H1 (cell line): ENCODE results near the gene VWA7. TPM values are rescaled to one million over a fixed set of nuclear protein-coding genes. Genes with fewer than 3 reads are reported as not detected.

ENCODE experiments used
- CTCF ChIA-PET: fragments of 300-600 bp; sonication (Branson Sonifier 250); formaldehyde crosslinking; loops from one replicate; lab custom pipeline; 2021; ENCODE audit not compliant: partially characterized antibody; lab: Charles Lee
- POLR2A ChIA-PET: fragments of 300-600 bp; sonication (Branson Sonifier 250); formaldehyde crosslinking; loops from one replicate; lab custom pipeline; 2021; ENCODE audit warnings: inconsistent platforms; ENCODE audit not compliant: partially characterized antibody; lab: Charles Lee
- DNase-seq, 2 experiments: peaks; one replicate each; pipeline versions ENCODE4 v3.0.0 to v3.0.0-alpha.2; 2010 to 2022; ENCODE audit warnings: low spot score in 2 of 2, low read depth in 1 of 2, mixed read lengths in 1 of 2
- FAIRE-seq: peaks from 2 replicates; lab custom pipeline; 2011; peaks lifted over from hg19 to GRCh38; lab: Jason Lieb, UNC
- H2AFZ ChIP-seq: 2 replicates; pipeline ENCODE4 v1.8.1; 2012; ENCODE audit warnings: low read length, inconsistent platforms
- H2AK5ac ChIP-seq: 2 replicates; pipeline ENCODE4 v1.6.1; 2013; ENCODE audit warnings: low read depth, low read length
- H2BK120ac ChIP-seq: replicated peaks from 2 replicates; pipeline ENCODE3; 2013; ENCODE audit warnings: low read depth, low read length, inconsistent platforms
- H2BK12ac ChIP-seq: 2 replicates; pipeline ENCODE4 v1.6.1; 2013; ENCODE audit warnings: low read depth, low read length
- H2BK15ac ChIP-seq: 2 replicates; pipeline ENCODE4 v1.6.1; 2013; ENCODE audit warnings: low read length
- H2BK20ac ChIP-seq: 2 replicates; pipeline ENCODE4 v1.6.1; 2013; ENCODE audit warnings: low read length
- H2BK5ac ChIP-seq: 2 replicates; pipeline ENCODE4 v1.6.1; 2013; ENCODE audit warnings: low read depth, low read length
- H3K14ac ChIP-seq: 2 replicates; pipeline ENCODE4 v1.6.1; 2013; ENCODE audit warnings: inconsistent platforms; ENCODE audit not compliant: insufficient read length
- H3K18ac ChIP-seq: 2 replicates; pipeline ENCODE4 v1.6.1; 2013; ENCODE audit warnings: low read length; ENCODE audit errors: extremely low read depth
- H3K23ac ChIP-seq: 2 replicates; pipeline ENCODE4 v1.6.1; 2013; ENCODE audit warnings: inconsistent platforms; ENCODE audit not compliant: insufficient read length
- H3K23me2 ChIP-seq: 2 replicates; pipeline ENCODE4 v1.6.1; 2013; ENCODE audit warnings: low read depth, low read length
- H3K27ac ChIP-seq: 2 replicates; pipeline ENCODE4 v1.6.1; 2011; ENCODE audit warnings: low read depth, low read length, inconsistent platforms
- H3K27me3 ChIP-seq, 4 experiments: replicated peaks in 1 of 4; 1 replicate in 1 of 4; 2 replicates in 3 of 4; pipeline versions ENCODE4 v1.6.1 to v1.8.1; 2011 to 2013; ENCODE audit warnings: low read length in 3 of 4, mild to moderate bottlenecking in 3 of 4, inconsistent platforms in 2 of 4, mixed read lengths in 2 of 4, moderate library complexity in 1 of 4; ENCODE audit not compliant: control insufficient read depth in 3 of 4, insufficient read depth in 3 of 4; ENCODE audit errors: extremely low read depth in 1 of 4
- H3K36me3 ChIP-seq, 4 experiments: 2 replicates each; pipeline versions ENCODE4 v1.6.1 to v1.8.1; 2011 to 2013; ENCODE audit warnings: mild to moderate bottlenecking in 4 of 4, low read length in 3 of 4, moderate library complexity in 2 of 4, control low read depth in 1 of 4, inconsistent platforms in 1 of 4; ENCODE audit not compliant: insufficient read depth in 4 of 4, control insufficient read depth in 2 of 4
- H3K4ac ChIP-seq: replicated peaks from 2 replicates; pipeline ENCODE3; 2013; ENCODE audit warnings: low read length, low read depth, mixed read lengths, inconsistent platforms; ENCODE audit not compliant: insufficient read length
- H3K4me1 ChIP-seq, 4 experiments: replicated peaks in 1 of 4; 1 replicate in 1 of 4; 2 replicates in 3 of 4; pipeline versions ENCODE4 v1.6.1 to v1.8.1; 2011 to 2013; ENCODE audit warnings: low read length in 3 of 4, inconsistent platforms in 2 of 4, mixed read lengths in 1 of 4; ENCODE audit not compliant: insufficient read depth in 4 of 4, control insufficient read depth in 3 of 4
- H3K4me2 ChIP-seq, 2 experiments: 2 replicates each; pipeline versions ENCODE4 v1.6.1 to v1.8.1; 2011 to 2013; ENCODE audit warnings: low read depth in 2 of 2, low read length in 2 of 2, control low read depth in 1 of 2, inconsistent platforms in 1 of 2, mild to moderate bottlenecking in 1 of 2; ENCODE audit not compliant: insufficient read depth in 1 of 2
- H3K4me3 ChIP-seq, 4 experiments: fragments of 200-600, 300-600 bp in 1 of 4; sonication (generic), shearing (Covaris generic), sonication (Bioruptor Twin) in 1 of 4; 2 replicates each; pipeline versions ENCODE4 v1.5.1 to v1.8.1; 2011 to 2016; ENCODE audit warnings: low read length in 4 of 4, low read depth in 3 of 4, control low read depth in 2 of 4, inconsistent platforms in 2 of 4, mild to moderate bottlenecking in 2 of 4, mixed read lengths in 1 of 4, moderate library complexity in 1 of 4; ENCODE audit not compliant: insufficient read depth in 2 of 4; ENCODE audit errors: extremely low read depth in 1 of 4
- H3K56ac ChIP-seq: replicated peaks from 2 replicates; pipeline ENCODE3; 2013; ENCODE audit warnings: low read depth, mild to moderate bottlenecking, mixed read lengths, low read length, inconsistent platforms; ENCODE audit not compliant: insufficient read length
- H3K79me1 ChIP-seq: 2 replicates; pipeline ENCODE4 v1.6.1; 2013; ENCODE audit warnings: low read depth, low read length, control low read depth
- H3K79me2 ChIP-seq, 2 experiments: 2 replicates each; pipeline versions ENCODE4 v1.6.1 to v1.8.1; 2012 to 2013; ENCODE audit warnings: low read length in 2 of 2, mild to moderate bottlenecking in 2 of 2, inconsistent platforms in 1 of 2; ENCODE audit not compliant: insufficient read depth in 2 of 2, control insufficient read depth in 1 of 2
- H3K9ac ChIP-seq, 4 experiments: replicated peaks in 1 of 4; 1 replicate in 1 of 4; 2 replicates in 3 of 4; pipeline versions ENCODE4 v1.6.1 to v1.8.1; 2011 to 2013; ENCODE audit warnings: low read depth in 3 of 4, low read length in 3 of 4, control low read depth in 2 of 4, mild to moderate bottlenecking in 2 of 4, moderate library complexity in 2 of 4, inconsistent platforms in 1 of 4; ENCODE audit errors: extremely low read depth in 1 of 4
- H3K9me3 ChIP-seq, 2 experiments: 2 replicates each; pipeline versions ENCODE4 v1.6.1 to v1.8.1; 2012 to 2013; ENCODE audit warnings: mild to moderate bottlenecking in 2 of 2, moderate library complexity in 2 of 2, control low read depth in 1 of 2, inconsistent platforms in 1 of 2, low read depth in 1 of 2, low read length in 1 of 2, mixed read lengths in 1 of 2; ENCODE audit not compliant: insufficient read depth in 2 of 2
- H4K20me1 ChIP-seq, 2 experiments: replicated peaks in 1 of 2; 2 replicates each; pipeline versions ENCODE3 to v1.8.1; 2011 to 2013; ENCODE audit warnings: inconsistent platforms in 2 of 2, low read length in 2 of 2, mild to moderate bottlenecking in 1 of 2; ENCODE audit not compliant: insufficient read depth in 2 of 2, control insufficient read depth in 1 of 2
- H4K5ac ChIP-seq: 2 replicates; pipeline ENCODE4 v1.6.1; 2013; ENCODE audit warnings: low read length, low read depth, mixed read lengths, inconsistent platforms; ENCODE audit not compliant: insufficient read length
- H4K8ac ChIP-seq: 2 replicates; pipeline ENCODE4 v1.8.0; 2013; ENCODE audit warnings: mild to moderate bottlenecking, moderate library complexity, low read length, inconsistent platforms; ENCODE audit not compliant: insufficient read depth; ENCODE audit errors: extremely low read depth
- H4K91ac ChIP-seq: replicated peaks from 2 replicates; pipeline ENCODE3; 2013; ENCODE audit warnings: low read length, mixed read lengths, inconsistent platforms; ENCODE audit not compliant: insufficient read length
- BCL11A ChIP-seq, 2 experiments: IDR thresholded peaks; one replicate each; pipeline ENCODE4 v1.6.1; 2011; ENCODE audit warnings: low read depth in 2 of 2, low read length in 2 of 2, mild to moderate bottlenecking in 2 of 2
- JUND ChIP-seq: IDR thresholded peaks from 2 replicates; pipeline ENCODE4 v1.6.1; 2011; ENCODE audit warnings: mild to moderate bottlenecking, improper control_type of control experiment, low read length
- MAFK ChIP-seq: IDR thresholded peaks from 2 replicates; pipeline ENCODE4 v1.6.1; 2012; ENCODE audit warnings: low read depth, mild to moderate bottlenecking, improper control_type of control experiment, low read length
- PHF8 ChIP-seq: fragments of 200-600 bp; sonication (generic); conservative IDR thresholded peaks from 2 replicates; pipeline ENCODE4 v1.7.1; 2012; ENCODE audit warnings: low read depth, mild to moderate bottlenecking, inconsistent platforms, low read length, moderate library complexity
- POLR2AphosphoS5 ChIP-seq: IDR thresholded peaks from 2 replicates; pipeline ENCODE4 v1.6.1; 2011; ENCODE audit warnings: low read depth, low read length
- RFX5 ChIP-seq: IDR thresholded peaks from 2 replicates; pipeline ENCODE4 v1.6.1; 2011; ENCODE audit warnings: low read depth, low read length, improper control_type of control experiment, borderline replicate concordance
- SP1 ChIP-seq: IDR thresholded peaks from 2 replicates; pipeline ENCODE4 v1.6.1; 2011; ENCODE audit warnings: low read depth, low read length
- SP2 ChIP-seq: IDR thresholded peaks from 2 replicates; pipeline ENCODE4 v1.6.1; 2012; ENCODE audit warnings: mild to moderate bottlenecking, low read length, inconsistent platforms
- TBP ChIP-seq: IDR thresholded peaks from 2 replicates; pipeline ENCODE4 v1.6.1; 2011; ENCODE audit warnings: low read depth, low read length, improper control_type of control experiment
- ZNF274 ChIP-seq: IDR thresholded peaks from 2 replicates; pipeline ENCODE4 v1.7.0; 2012; ENCODE audit warnings: low read length, borderline replicate concordance; ENCODE audit errors: extremely low read depth
- WGBS, 2 experiments: shearing (Covaris generic) in 1 of 2; methylation state at CpG; one replicate each; pipeline versions ENCODE4 v1.1.6 to v1.1.7; 2013 to 2015; ENCODE audit warnings: low lambda C conversion rate in 2 of 2, mixed read lengths in 2 of 2, inconsistent platforms in 1 of 2, low coverage in 1 of 2, missing lambda C conversion rate in 1 of 2; ENCODE audit not compliant: insufficient replicate concordance in 2 of 2, insufficient coverage in 1 of 2, insufficient read length in 1 of 2; ENCODE audit errors: extremely low coverage in 1 of 2, missing lambda C conversion rate in 1 of 2; 5-methylcytosine and 5-hydroxymethylcytosine counted together
- polyA plus RNA-seq, 7 experiments: library from polyadenylated mRNA; depleted of rRNA in 3 of 7; stranded (reverse) in 5 of 7; unstranded in 2 of 7; fragments of >200 nt in 5 of 7; fragments of 200-250 nt in 2 of 7; gene quantifications; 1 replicate in 5 of 7; 2 replicates in 1 of 7; 4 replicates in 1 of 7; pipeline versions ENCODE4 v1.2.1 to v1.2.3, GENCODE V29; 2011 to 2013; ENCODE audit warnings: missing spikeins in 2 of 7, mixed read lengths in 2 of 7
- total RNA-seq: library from RNA; stranded (reverse); fragmentation: NEBNext Ultra II Directional; extraction: Animal tissue kit (Norgen Biotek cat#: 25700); gene quantifications from 2 replicates; pipeline ENCODE4 v1.2.1, GENCODE V29; 2021

The VWA7 gene
- total and polyA plus RNA-seq, 2 of the 8 experiments (the other 6 are each of a cell fraction or from before 2014, with no cell fraction given), result 0.82 to 2.1 TPM

DNA sequence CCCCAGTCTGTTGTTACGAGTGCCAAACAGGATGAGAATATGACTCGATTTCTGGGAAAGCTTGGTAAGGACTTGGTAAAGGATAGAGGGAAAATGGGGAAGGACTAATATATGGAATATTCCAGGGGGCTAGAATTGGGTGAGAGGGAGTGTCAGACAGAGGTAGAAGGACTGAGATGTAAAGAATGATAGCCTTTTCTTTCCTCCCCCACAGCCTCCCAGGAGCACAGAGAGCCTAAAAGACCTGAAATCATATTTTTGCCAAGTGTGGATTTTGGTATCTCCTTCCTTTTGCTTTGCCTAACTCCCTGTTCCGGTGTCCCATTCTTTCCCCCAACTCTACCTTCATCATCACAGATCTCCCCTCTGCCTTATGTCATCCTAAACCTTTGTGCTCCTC lies 34.2 kb downstream of the VWA7 start:
- no peaks in the 10 kb centered on the region for H4K20me1 ChIP-seq
- no peak for FAIRE-seq
- H2BK120ac ChIP-seq, result no peak overlapping the region
- H3K23ac ChIP-seq, result no peak overlapping the region
- no peak overlapping the region for H2BK15ac ChIP-seq
- no peak overlapping the region for H4K91ac ChIP-seq
- H2AK5ac ChIP-seq, result no peak overlapping the region
- POLR2A ChIA-PET, result interaction anchor here (1.4 kb wide), 1 partner anchor 9 kb away, joined by 3 read pairs; no protein-coding TSS in a partner anchor
- no peak overlapping the region for H3K56ac ChIP-seq
- H2BK20ac ChIP-seq, result no peak overlapping the region
- no peak overlapping the region for H3K18ac ChIP-seq
- no peak overlapping the region for H4K5ac ChIP-seq
- no peaks in the 10 kb centered on the region for H3K27me3 ChIP-seq
- H2BK5ac ChIP-seq, result no peak overlapping the region
- DNase-seq, result no peak
- H3K79me2 ChIP-seq, result no peaks in the 10 kb centered on the region
- no peak overlapping the region for H3K4me3 ChIP-seq
- H3K4me1 ChIP-seq, result peaks cover 8 to 15% (median 14%) of the 10 kb centered on the region in 4 experiments
- H3K9ac ChIP-seq, result no peak overlapping the region; a peak in 1 of 7 replicates
- H2AFZ ChIP-seq, result no peak overlapping the region
- no peak overlapping the region for H2BK12ac ChIP-seq
- TF ChIP-seq BCL11A (IDR thresholded peaks at IDR 0.05; ENCODE audit: low read depth in 2 of 2, low read length in 2 of 2) (no peak), ZNF274 (no peak), SP1 (no peak), JUND (no peak), POLR2AphosphoS5 (no peak), TBP (no peak), PHF8 (no peak), SP2 (no peak), MAFK (no peak), RFX5 (no peak)
- H3K79me1 ChIP-seq, result no peaks in the 10 kb centered on the region
- no peak overlapping the region for H3K4ac ChIP-seq
- H3K9me3 ChIP-seq, result no peaks in the 10 kb centered on the region; a peak in 1 of 4 replicates
- H4K8ac ChIP-seq, result no peak overlapping the region
- peaks cover 3% of the 10 kb centered on the region for H3K23me2 ChIP-seq
- H3K36me3 ChIP-seq, result peaks cover 0 to 16% (median 0%) of the 10 kb centered on the region in 4 experiments; a peak in 4 of 8 replicates
- CTCF ChIA-PET, result interaction anchor here (5.9 kb wide), 1 partner anchor 14 kb away, joined by 52 read pairs; the partner anchor contains the start of gene DDAH2
- WGBS, 2 experiments, result 95% methylated on average over 3 of the region's 3 CpGs; no CpG with 5 or more reads in 1 of the 2 experiments
- H3K14ac ChIP-seq, result no peak overlapping the region
- H3K27ac ChIP-seq, result no peak overlapping the region
- H3K4me2 ChIP-seq, result no peak overlapping the region
